Mesothelial cell of epicardium (in vitro differentiated cells): Measurements from ENCODE around the gene C16orf74. TPM values are rescaled to one million over a fixed set of nuclear protein-coding genes. Genes with fewer than 3 reads are reported as not detected.

ENCODE experiments used
- DNase-seq, 2 experiments: peaks; one replicate each; pipeline ENCODE4 v3.0.0; 2021; ENCODE audit warnings: low spot score in 2 of 2; ENCODE audit not compliant: unreplicated experiment in 2 of 2
- H3K27ac Mint-ChIP-seq: 2 replicates; pipeline ENCODE4 v1.8.0; 2021; ENCODE audit warnings: mixed read lengths
- H3K27me3 Mint-ChIP-seq: 2 replicates; pipeline ENCODE4 v1.8.0; 2021; ENCODE audit warnings: low read depth, mixed read lengths
- H3K36me3 Mint-ChIP-seq: 2 replicates; pipeline ENCODE4 v1.8.0; 2021; ENCODE audit warnings: mixed read lengths
- H3K4me1 Mint-ChIP-seq: 2 replicates; pipeline ENCODE4 v1.8.0; 2021; ENCODE audit warnings: mixed read lengths
- H3K4me3 Mint-ChIP-seq: 2 replicates; pipeline ENCODE4 v1.8.0; 2021; ENCODE audit warnings: mild to moderate bottlenecking, moderate library complexity, mixed read lengths
- H3K9me3 Mint-ChIP-seq: 2 replicates; pipeline ENCODE4 v1.8.0; 2021; ENCODE audit warnings: mixed read lengths
- CTCF ChIP-seq: fragments of 200-600 bp; sonication (generic); IDR thresholded peaks from one replicate; pipeline ENCODE4 v1.5.0; 2021; ENCODE audit warnings: antibody characterized with exemption; ENCODE audit not compliant: unreplicated experiment
- total RNA-seq: library from RNA; stranded (reverse); gene quantifications from 3 replicates; pipeline ENCODE4 v1.2.1, GENCODE V29; 2021

Gene C16orf74
- total RNA-seq, 1 donor from 2014 or later: 12.1 TPM

GRCh38 chr16:85757341-85757822, 6.5 kb upstream of the C16orf74 start:
- peaks cover 21% of the 10 kb centered on the region for H3K27me3 Mint-ChIP-seq
- no peak for TF ChIP-seq CTCF
- no peak overlapping the region for H3K27ac Mint-ChIP-seq
- H3K4me1 Mint-ChIP-seq: peaks cover 17% of the 10 kb centered on the region
- no peaks in the 10 kb centered on the region for H3K36me3 Mint-ChIP-seq
- no peak for DNase-seq
- H3K9me3 Mint-ChIP-seq: no peaks in the 10 kb centered on the region
- no peak overlapping the region for H3K4me3 Mint-ChIP-seq

- Mint-ChIP-seq H3K9me3 (no peaks in the 10 kb centered on the region), H3K36me3 (no peaks in the 10 kb centered on the region), H3K4me1 (peaks cover 27% of the 10 kb centered on the region), H3K27me3 (peaks cover 18% of the 10 kb centered on the region), H3K27ac (no peak overlapping the region), H3K4me3 (no peak overlapping the region)
- TF ChIP-seq CTCF: no peak
- DNase-seq: no peak
Observed at GRCh38 chr16:85755929-85756768, 5.3 kb upstream of the C16orf74 start.

- TF ChIP-seq CTCF: no peak
- no peak for DNase-seq
- H3K9me3 Mint-ChIP-seq: no peaks in the 10 kb centered on the region
- peak overlapping the region; percentile 47 for H3K27ac Mint-ChIP-seq
- H3K4me3 Mint-ChIP-seq: no peak overlapping the region
- no peaks in the 10 kb centered on the region for H3K36me3 Mint-ChIP-seq
- H3K4me1 Mint-ChIP-seq: peaks cover 36% of the 10 kb centered on the region
- H3K27me3 Mint-ChIP-seq: peaks cover 12% of the 10 kb centered on the region
Observed at GRCh38 chr16:85754413-85754812, 3.5 kb upstream of the C16orf74 start.

- Mint-ChIP-seq H3K27ac (no peak overlapping the region), H3K4me3 (no peak overlapping the region), H3K9me3 (no peaks in the 10 kb centered on the region), H3K36me3 (no peaks in the 10 kb centered on the region), H3K27me3 (peaks cover 9% of the 10 kb centered on the region), H3K4me1 (peaks cover 37% of the 10 kb centered on the region)
- no peak for TF ChIP-seq CTCF
- DNase-seq: no peak
Observed at GRCh38 chr16:85753976-85754375, 3.1 kb upstream of the C16orf74 start.

- TF ChIP-seq CTCF: no peak
- peaks cover 9% of the 10 kb centered on the region for H3K27me3 Mint-ChIP-seq
- H3K9me3 Mint-ChIP-seq: no peaks in the 10 kb centered on the region
- peaks cover 38% of the 10 kb centered on the region for H3K4me1 Mint-ChIP-seq
- H3K36me3 Mint-ChIP-seq: no peaks in the 10 kb centered on the region
- H3K27ac Mint-ChIP-seq: no peak overlapping the region
- DNase-seq: no peak
- H3K4me3 Mint-ChIP-seq: no peak overlapping the region
Observed at GRCh38 chr16:85753559-85753958, 2.7 kb upstream of the C16orf74 start.
